Measurements from ENCODE around the gene TAS2R43.

- TF ChIP-seq CTCF (IDR thresholded peaks at IDR 0.05) (no peak), POLR2AphosphoS5 (IDR thresholded peaks at IDR 0.05) (no peak), POLR2A (IDR thresholded peaks at IDR 0.05) (no peak)
Observed at GRCh38 chr12:11081987-11082386, 10.1 kb downstream of the TAS2R43 start.

Measured in prostate gland (tissue), 2 donors.